HepG2 (cell line): ENCODE results near the gene RHBDL3. TPM values are rescaled to one million over a fixed set of nuclear protein-coding genes. Genes with fewer than 3 reads are reported as not detected.
A peak's percentile ranks its signal among the peaks of the same experiment; 100 is the strongest.

Experiments used
- ATAC-seq: fragments of 200-7000 bp; cut with Tn5 transposase; 3 replicates; pipeline ENCODE4 v1.9.1; 2020; ENCODE audit warnings: mild to moderate bottlenecking, moderate library complexity
- BruUV-seq: library from RNA; stranded (reverse); fragments of 400-500 nt; replicated peaks from 2 replicates; lab custom pipeline; 2021; lab: Mats Ljungman, UMichigan
- CTCF ChIA-PET: fragments of 300-600 bp; formaldehyde crosslinking; extraction: SDS; loops from one replicate; lab custom pipeline; 2021; ENCODE audit warnings: low total read pairs, inconsistent platforms, low intra/inter-chr PET ratio; lab: Yijun Ruan, JAX
- POLR2A ChIA-PET: fragments of 350-600 bp; sonication (Branson Sonifier 250); formaldehyde crosslinking; loops from one replicate; lab custom pipeline; 2020; ENCODE audit warnings: antibody characterized with exemption, inconsistent platforms; lab: Yijun Ruan, JAX
- DNase-seq: peaks from one replicate; pipeline ENCODE4 v3.0.0-alpha.2; 2015; ENCODE audit warnings: low spot score
- FAIRE-seq: peaks from 3 replicates; lab custom pipeline; 2011; peaks lifted over from hg19 to GRCh38; lab: Jason Lieb, UNC
- H2AFZ ChIP-seq: one replicate; pipeline ENCODE4 v1.6.1; 2011; ENCODE audit warnings: low read length, inconsistent platforms
- H3K27ac ChIP-seq: fragments of 300-600 bp; 3 replicates; pipeline ENCODE4 v1.8.0; 2011; ENCODE audit warnings: mixed run types, mild to moderate bottlenecking, mixed read lengths, low read length, inconsistent platforms; ENCODE audit not compliant: insufficient read depth; ENCODE audit errors: extremely low read length
- H3K27me3 ChIP-seq, 2 experiments: fragments of 200-600 bp in 1 of 2; 2 replicates in 1 of 2; 3 replicates in 1 of 2; pipeline versions ENCODE4 v1.6.0 to v1.8.0; 2011; ENCODE audit warnings: low read length in 2 of 2, mild to moderate bottlenecking in 2 of 2, moderate library complexity in 2 of 2, inconsistent platforms in 1 of 2; ENCODE audit not compliant: insufficient read depth in 2 of 2, control insufficient read depth in 1 of 2
- H3K36me3 ChIP-seq, 2 experiments: fragments of 200-600 bp in 1 of 2; replicated peaks in 1 of 2; 2 replicates in 1 of 2; 3 replicates in 1 of 2; pipeline versions ENCODE4 v1.5.1 to v1.8.0; 2011; ENCODE audit warnings: low read length in 2 of 2, inconsistent platforms in 1 of 2; ENCODE audit not compliant: insufficient read depth in 2 of 2, control insufficient read depth in 1 of 2
- H3K4me1 ChIP-seq: 2 replicates; pipeline ENCODE4 v1.5.1; 2012; ENCODE audit warnings: low read length, inconsistent platforms; ENCODE audit not compliant: insufficient read depth
- H3K4me2 ChIP-seq: 2 replicates; pipeline ENCODE4 v1.6.0; 2011; ENCODE audit warnings: low read depth, low read length, inconsistent platforms
- H3K4me3 ChIP-seq, 3 experiments: fragments of 200-600 bp in 1 of 3; sonication (generic), shearing (Covaris generic) in 1 of 3; replicated peaks in 1 of 3; 2 replicates each; pipeline ENCODE4 v1.5.1; 2011 to 2016; ENCODE audit warnings: low read length in 3 of 3, inconsistent platforms in 2 of 3, low read depth in 2 of 3, mild to moderate bottlenecking in 2 of 3, control low read depth in 1 of 3, mixed read lengths in 1 of 3; ENCODE audit not compliant: insufficient read depth in 1 of 3
- H3K79me2 ChIP-seq: one replicate; pipeline ENCODE4 v1.6.1; 2011; ENCODE audit warnings: low read length, inconsistent platforms; ENCODE audit not compliant: insufficient read depth
- H3K9ac ChIP-seq: 2 replicates; pipeline ENCODE4 v1.6.0; 2011; ENCODE audit warnings: mild to moderate bottlenecking, low read depth, low read length, inconsistent platforms; ENCODE audit not compliant: insufficient read depth
- H3K9me3 ChIP-seq: 2 replicates; pipeline ENCODE4 v1.5.1; 2012; ENCODE audit warnings: mild to moderate bottlenecking, low read length
- H4K20me1 ChIP-seq: 2 replicates; pipeline ENCODE4 v1.6.0; 2011; ENCODE audit warnings: inconsistent platforms, mild to moderate bottlenecking, low read length, moderate library complexity; ENCODE audit not compliant: insufficient read depth
- DZIP1 ChIP-seq: sonication (generic); formaldehyde crosslinking; IDR thresholded peaks from 2 replicates; pipeline ENCODE4 v1.5.0; 2020; ENCODE audit warnings: mild to moderate bottlenecking, missing genetic modification reagents
- FOSL2 ChIP-seq: sonication (generic); formaldehyde crosslinking; IDR thresholded peaks from 2 replicates; pipeline ENCODE4 v1.4.0; 2020; ENCODE audit warnings: missing genetic modification reagents
- STAT6 ChIP-seq: sonication (generic); formaldehyde crosslinking; IDR thresholded peaks from 2 replicates; pipeline ENCODE4 v1.4.0; 2020; ENCODE audit warnings: missing genetic modification reagents, mild to moderate bottlenecking, borderline replicate concordance
- WGBS: methylation state at CpG from one replicate; pipeline ENCODE4 v1.1.6; 2017; ENCODE audit warnings: low lambda C conversion rate; 5-methylcytosine and 5-hydroxymethylcytosine counted together
- in situ Hi-C: cut with HindIII; loops from 2 replicates; pipeline ENCODE4 v1.10.0; 2017; ENCODE audit warnings: low pct_unique_long_range_greater_than_20kb; ENCODE audit not compliant: extremely low pct_ligation_motif_present
- intact Hi-C: fragments of 100-400 bp; cut with micrococcal nuclease; formaldehyde crosslinking; loops from one replicate; pipeline ENCODE4 v1.10.0; 2022; ENCODE audit not compliant: unreplicated experiment
- polyA plus RNA-seq, 8 experiments: library from polyadenylated mRNA; depleted of rRNA in 3 of 8; stranded (reverse) in 7 of 8; unstranded in 1 of 8; fragments of >200 nt; fragmentation: Illumina TruSeq in 4 of 8; extraction: Trizol in 4 of 8; gene quantifications; 2 replicates each; pipeline versions ENCODE4 v1.2.1 to v1.2.3, GENCODE V29; 2011 to 2016; ENCODE audit warnings: low read depth in 4 of 8, missing spikeins in 1 of 8, mixed read lengths in 1 of 8; ENCODE audit not compliant: insufficient read depth in 1 of 8
- total RNA-seq, 5 experiments: library from RNA; depleted of rRNA; stranded (reverse); fragments of >200 nt; fragmentation: Illumina TruSeq; extraction: Trizol; gene quantifications; 2 replicates each; pipeline ENCODE4 v1.2.3, GENCODE V29; 2016; ENCODE audit warnings: low read depth in 1 of 5

The RHBDL3 gene
- total and polyA plus RNA-seq, 2 of the 13 experiments (the other 11 are each of a cell fraction or from before 2014, with no cell fraction given) = 0.09 TPM; not detected in 1

GRCh38 chr17:32275060-32276042, 9.7 kb downstream of the RHBDL3 start:
- intact Hi-C loops = no loop called here
- in situ Hi-C loops = no loop called here
- no peaks in the 10 kb centered on the region for H4K20me1 ChIP-seq
- no peak overlapping the region for H3K9ac ChIP-seq
- FAIRE-seq (no peak), DNase-seq (no peak), ATAC-seq (peak; percentile 50)
- no peak overlapping the region for H2AFZ ChIP-seq
- H3K4me1 ChIP-seq = peaks cover 21% of the 10 kb centered on the region
- no peaks in the 10 kb centered on the region for H3K36me3 ChIP-seq
- ChIA-PET POLR2A (no interaction called here), CTCF (no interaction called here)
- H3K27ac ChIP-seq = no peak overlapping the region
- 22% methylated on average over 12 of the region's 19 CpGs for WGBS
- H3K27me3 ChIP-seq = peaks cover 0 to 23% of the 10 kb centered on the region in 2 experiments; a peak in 2 of 5 replicates
- TF ChIP-seq FOSL2 (peak; percentile 66), STAT6 (no peak)
- H3K4me2 ChIP-seq = no peak overlapping the region
- BruUV-seq = no TSS peak
- H3K4me3 ChIP-seq = no peak overlapping the region
- no peaks in the 10 kb centered on the region for H3K79me2 ChIP-seq
- H3K9me3 ChIP-seq = no peaks in the 10 kb centered on the region

GRCh38 chr17:32276171-32276601, 10.6 kb downstream of the RHBDL3 start:
- BruUV-seq = no TSS peak
- Histone ChIP-seq H3K9me3 (no peaks in the 10 kb centered on the region), H3K27me3 (peaks cover 0 to 24% of the 10 kb centered on the region in 2 experiments; a peak in 2 of 5 replicates), H3K4me2 (no peak overlapping the region), H4K20me1 (no peaks in the 10 kb centered on the region), H3K4me1 (peaks cover 25% of the 10 kb centered on the region), H3K79me2 (no peaks in the 10 kb centered on the region), H3K36me3 (no peaks in the 10 kb centered on the region), H3K27ac (no peak overlapping the region), H3K9ac (no peak overlapping the region), H3K4me3 (no peak overlapping the region), H2AFZ (no peak overlapping the region)
- no peak for FAIRE-seq
- no peak for ATAC-seq
- 50% methylated on average over 2 of the region's 4 CpGs for WGBS
- intact Hi-C loops = no loop called here
- POLR2A ChIA-PET = no interaction called here
- CTCF ChIA-PET = no interaction called here
- DNase-seq = no peak
- in situ Hi-C loops = no loop called here
- TF ChIP-seq DZIP1 (CRISPR knock-in tag) = no peak
